Measurements from ENCODE around the gene ARHGAP18. TPM values are rescaled to one million over a fixed set of nuclear protein-coding genes. Genes with fewer than 3 reads are reported as not detected.

ARHGAP18 gene
- total RNA-seq, 1 experiment from 2014 or later, result 30.4 TPM

- DNase-seq (ENCODE audit: low read depth), result no peak
These were observed 86.8 kb downstream of the ARHGAP18 start for GRCh38 chr6:129623008-129623732.

GRCh38 chr6:129621252-129621651 is 88.7 kb downstream of the ARHGAP18 start:
- no peak for DNase-seq (ENCODE audit: low read depth)

- DNase-seq (ENCODE audit: low read depth), result no peak
These were observed 89.8 kb downstream of the ARHGAP18 start for GRCh38 chr6:129620234-129620610.

DNA sequence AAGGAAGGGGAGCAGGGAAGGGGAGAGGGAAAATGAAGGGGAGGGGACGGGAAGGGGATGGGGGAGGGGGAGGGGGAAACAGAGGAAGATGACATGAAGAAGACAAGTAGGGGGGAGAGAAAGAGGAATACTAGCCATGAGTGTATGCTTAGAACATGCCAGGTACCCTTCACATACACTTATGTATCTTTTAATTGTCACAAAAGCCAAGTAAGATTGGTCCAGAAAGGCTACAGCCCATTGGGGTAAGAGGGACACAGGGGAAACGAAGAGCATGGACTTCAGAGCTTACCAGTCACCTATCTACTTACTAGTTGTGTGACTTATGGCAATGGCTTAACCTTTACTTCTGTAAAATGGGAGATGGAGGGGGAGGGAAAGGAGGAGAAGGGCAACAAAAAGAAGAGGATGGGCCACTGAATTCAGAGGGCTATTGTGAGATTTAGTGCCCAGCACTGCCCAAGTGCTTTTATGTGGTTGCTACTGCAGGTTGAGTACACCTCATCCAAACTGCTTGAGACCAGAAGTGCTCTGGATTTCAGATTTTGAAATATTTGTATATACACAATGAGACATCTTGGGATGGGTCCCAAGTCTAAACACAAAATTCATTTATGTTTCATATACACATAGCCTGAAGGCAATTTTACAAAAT is 90.3 kb downstream of the ARHGAP18 start:
- DNase-seq (ENCODE audit: low read depth), result no peak

DNA sequence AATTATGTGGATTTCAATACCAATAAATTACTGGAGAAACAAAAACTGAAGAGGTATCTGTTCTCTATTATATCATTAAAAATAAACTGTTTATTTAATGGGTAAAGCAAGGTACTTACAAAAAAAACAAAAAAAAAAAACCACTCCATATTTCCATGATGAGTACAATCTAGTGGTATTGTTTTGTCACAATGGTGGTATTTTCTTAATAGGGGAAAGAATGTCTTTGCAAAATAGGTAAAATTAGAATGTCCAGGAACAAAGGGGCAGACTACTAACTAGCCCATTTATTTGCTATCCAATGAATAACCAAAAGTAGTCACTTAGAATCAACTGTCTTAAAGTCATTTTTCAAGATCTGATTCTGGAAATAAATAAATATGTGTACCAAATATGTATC is 92.0 kb downstream of the ARHGAP18 start:
- no peak for DNase-seq (ENCODE audit: low read depth)

- no peak for DNase-seq (ENCODE audit: low read depth)
These were observed 94.5 kb downstream of the ARHGAP18 start for GRCh38 chr6:129615496-129615895.

- no peak for DNase-seq (ENCODE audit: low read depth)
These were observed 95.0 kb downstream of the ARHGAP18 start for GRCh38 chr6:129615020-129615419.

- no peak for DNase-seq (ENCODE audit: low read depth)
These were observed 95.5 kb downstream of the ARHGAP18 start for GRCh38 chr6:129614464-129614863.

- DNase-seq (ENCODE audit: low read depth), result no peak
These were observed 97.5 kb downstream of the ARHGAP18 start for GRCh38 chr6:129612440-129612839.

DNA sequence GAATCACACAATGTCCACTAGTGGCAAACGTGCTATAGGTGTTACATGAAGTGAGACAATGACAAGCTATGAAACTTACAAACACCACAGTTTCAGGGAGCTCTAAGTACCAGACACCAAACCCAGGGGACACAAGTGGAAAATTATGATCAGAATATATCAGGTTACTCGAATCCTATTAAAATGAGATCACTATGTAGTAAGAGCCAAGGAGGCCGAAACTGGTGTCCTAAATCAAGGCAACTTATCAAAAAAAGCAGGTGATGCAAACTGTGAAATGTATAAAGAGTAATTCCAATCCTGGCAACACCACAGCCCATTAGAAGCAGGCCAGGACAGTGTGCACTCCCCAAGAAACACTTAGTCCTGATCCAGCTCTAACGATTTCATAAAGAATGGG is 100.3 kb downstream of the ARHGAP18 start:
- no peak for DNase-seq (ENCODE audit: low read depth)

GRCh38 chr6:129608886-129609537 is 101.0 kb downstream of the ARHGAP18 start:
- no peak for DNase-seq (ENCODE audit: low read depth)

GRCh38 chr6:129607581-129608186 is 102.3 kb downstream of the ARHGAP18 start:
- DNase-seq (ENCODE audit: low read depth), result no peak

- DNase-seq (ENCODE audit: low read depth), result no peak
These were observed 103.3 kb downstream of the ARHGAP18 start for GRCh38 chr6:129606664-129607063.

- no peak for DNase-seq (ENCODE audit: low read depth)
These were observed 104.0 kb downstream of the ARHGAP18 start for GRCh38 chr6:129605967-129606366.

DNA sequence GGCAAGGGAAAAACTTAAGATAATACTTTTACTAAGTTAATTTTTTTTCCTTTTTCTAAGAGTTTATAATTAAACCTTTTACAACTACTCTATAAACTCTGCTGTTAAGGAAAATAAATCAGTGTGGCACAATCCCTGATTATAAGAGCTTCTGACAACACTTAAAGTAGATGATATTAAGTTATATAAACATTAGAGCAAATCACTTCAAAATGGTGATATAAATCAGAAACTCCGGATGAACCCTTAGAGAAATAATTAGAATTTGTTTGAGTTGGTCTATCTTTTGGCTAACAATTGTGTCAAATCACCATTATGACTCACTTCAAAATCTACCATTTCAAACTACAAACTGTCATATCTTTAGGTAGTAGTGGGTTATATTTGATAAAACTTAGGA is 104.9 kb downstream of the ARHGAP18 start:
- no peak for DNase-seq (ENCODE audit: low read depth)

GRCh38 chr6:129604321-129604720 is 105.7 kb downstream of the ARHGAP18 start:
- DNase-seq (ENCODE audit: low read depth), result no peak

DNA sequence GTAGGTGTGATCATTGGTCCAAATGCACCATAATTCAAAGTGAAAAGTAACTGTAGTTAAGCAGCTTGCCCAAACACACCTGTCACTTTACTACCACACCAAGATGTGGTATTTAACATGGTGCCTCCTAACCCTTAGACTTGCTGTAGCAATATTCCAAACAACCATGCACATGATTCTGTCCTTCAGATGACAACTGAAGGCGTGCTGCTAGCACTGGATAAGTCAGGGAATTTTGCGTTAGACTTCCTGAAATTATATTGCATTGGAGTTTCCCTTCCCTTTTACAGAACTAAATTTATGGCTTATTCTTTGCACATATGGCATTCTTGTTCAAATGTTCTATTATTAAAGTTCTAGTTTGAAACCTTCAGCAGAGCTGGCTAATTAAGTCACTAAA is 106.2 kb downstream of the ARHGAP18 start:
- DNase-seq (ENCODE audit: low read depth), result no peak

DNA sequence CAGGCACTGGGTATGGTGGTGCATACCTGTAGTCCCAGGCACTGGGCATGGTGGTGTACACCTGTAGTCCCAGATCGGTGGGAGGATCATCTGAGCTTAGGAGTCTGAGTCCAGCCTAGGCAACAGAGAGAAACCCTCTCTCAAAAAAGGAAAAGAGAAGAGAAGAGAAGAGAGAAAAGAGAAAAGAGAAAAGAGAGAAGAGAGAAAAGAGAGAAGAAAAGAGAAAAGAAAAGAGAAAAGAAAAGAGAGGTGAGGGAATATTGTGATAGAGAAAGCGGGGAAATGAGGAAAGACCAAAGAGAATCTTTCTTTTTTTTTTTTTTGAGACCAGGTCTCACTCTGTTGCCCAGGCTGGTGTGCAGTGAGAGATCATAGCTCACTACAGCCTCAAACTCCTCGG is 108.7 kb downstream of the ARHGAP18 start:
- no peak for DNase-seq (ENCODE audit: low read depth)

DNA sequence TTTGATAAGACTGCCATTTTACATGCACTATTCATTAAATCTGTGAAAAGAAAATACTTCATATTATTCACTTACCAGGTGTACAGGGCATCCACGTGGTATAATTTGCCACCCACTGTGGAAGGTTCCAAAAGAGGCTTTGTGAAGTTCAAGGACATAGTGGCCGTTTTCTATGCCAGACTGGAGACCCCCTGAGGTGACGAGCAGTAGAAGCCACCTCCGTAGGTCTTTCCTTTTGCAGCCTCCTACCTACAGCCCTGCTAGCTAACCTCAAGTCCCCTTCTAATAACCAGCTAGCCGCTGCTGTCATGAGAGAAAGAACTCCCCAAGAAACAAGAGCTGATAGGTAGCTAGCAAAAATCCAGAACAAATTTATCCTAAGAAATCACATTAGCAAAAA is 110.5 kb downstream of the ARHGAP18 start:
- DNase-seq (ENCODE audit: low read depth), result no peak

GRCh38 chr6:129598244-129599187 is 111.5 kb downstream of the ARHGAP18 start:
- DNase-seq (ENCODE audit: low read depth), result peak; percentile 72
